GM21737 (cell line): ENCODE results near the gene THAP11.
A peak's percentile ranks its signal among the peaks of the same experiment; 100 is the strongest.
"Not testable (repeated sequence)": the region's sequence is repeated elsewhere in the genome, so short reads cannot be mapped to it uniquely, and the experiment has no call there.

Source experiments
- ATAC-seq: cut with Tn5 transposase; IDR thresholded peaks from one replicate; pipeline ENCODE4 v1.9.1; 2021; ENCODE audit warnings: mild to moderate bottlenecking, moderate library complexity; ENCODE audit not compliant: unreplicated experiment

Gene THAP11

GRCh38 chr16:67861877-67862276, 19.8 kb downstream of the THAP11 start:
- ATAC-seq: no peak

- ATAC-seq: no peak
Observed at GRCh38 chr16:67862623-67863583, 20.8 kb downstream of the THAP11 start.

GRCh38 chr16:67864044-67864443, 21.9 kb downstream of the THAP11 start:
- not testable (repeated sequence) for ATAC-seq

GRCh38 chr16:67864594-67864993, 22.5 kb downstream of the THAP11 start:
- no peak for ATAC-seq

- ATAC-seq: no peak
Observed at GRCh38 chr16:67865318-67865717, 23.2 kb downstream of the THAP11 start.

- ATAC-seq: no peak
Observed at GRCh38 chr16:67868290-67868689, 26.2 kb downstream of the THAP11 start.

- ATAC-seq: no peak
Observed at GRCh38 chr16:67869653-67870052, 27.5 kb downstream of the THAP11 start.

- ATAC-seq: no peak
Observed at GRCh38 chr16:67871256-67871655, 29.1 kb downstream of the THAP11 start.

- ATAC-seq: no peak
Observed at GRCh38 chr16:67872131-67872630, 30.1 kb downstream of the THAP11 start.

GRCh38 chr16:67872631-67873434, 30.7 kb downstream of the THAP11 start, which contains the start of gene EDC4:
Gene EDC4 (plus strand): TSS chr16:67873052. CDS start chr16:67873262, 210 bp downstream.
- ATAC-seq: peak; percentile 81

GRCh38 chr16:67873435-67874370, 31.6 kb downstream of the THAP11 start:
- ATAC-seq: no peak

GRCh38 chr16:67874372-67874771, 32.3 kb downstream of the THAP11 start:
- ATAC-seq: no peak

- no peak for ATAC-seq
Observed at GRCh38 chr16:67877064-67877463, 34.9 kb downstream of the THAP11 start.

GRCh38 chr16:67878232-67878631, 36.1 kb downstream of the THAP11 start:
- ATAC-seq: no peak

- ATAC-seq: no peak
Observed at GRCh38 chr16:67878846-67879245, 36.7 kb downstream of the THAP11 start.

- no peak for ATAC-seq
Observed at GRCh38 chr16:67879462-67879861, 37.3 kb downstream of the THAP11 start.

- ATAC-seq: no peak
Observed at GRCh38 chr16:67879936-67880335, 37.8 kb downstream of the THAP11 start.

GRCh38 chr16:67880584-67880983, 38.5 kb downstream of the THAP11 start:
- ATAC-seq: no peak

- no peak for ATAC-seq
Observed at GRCh38 chr16:67881621-67882161, 39.6 kb downstream of the THAP11 start.
